ENCODE measurements around the gene PACSIN3.

- TF ChIP-seq, protein P1, sequence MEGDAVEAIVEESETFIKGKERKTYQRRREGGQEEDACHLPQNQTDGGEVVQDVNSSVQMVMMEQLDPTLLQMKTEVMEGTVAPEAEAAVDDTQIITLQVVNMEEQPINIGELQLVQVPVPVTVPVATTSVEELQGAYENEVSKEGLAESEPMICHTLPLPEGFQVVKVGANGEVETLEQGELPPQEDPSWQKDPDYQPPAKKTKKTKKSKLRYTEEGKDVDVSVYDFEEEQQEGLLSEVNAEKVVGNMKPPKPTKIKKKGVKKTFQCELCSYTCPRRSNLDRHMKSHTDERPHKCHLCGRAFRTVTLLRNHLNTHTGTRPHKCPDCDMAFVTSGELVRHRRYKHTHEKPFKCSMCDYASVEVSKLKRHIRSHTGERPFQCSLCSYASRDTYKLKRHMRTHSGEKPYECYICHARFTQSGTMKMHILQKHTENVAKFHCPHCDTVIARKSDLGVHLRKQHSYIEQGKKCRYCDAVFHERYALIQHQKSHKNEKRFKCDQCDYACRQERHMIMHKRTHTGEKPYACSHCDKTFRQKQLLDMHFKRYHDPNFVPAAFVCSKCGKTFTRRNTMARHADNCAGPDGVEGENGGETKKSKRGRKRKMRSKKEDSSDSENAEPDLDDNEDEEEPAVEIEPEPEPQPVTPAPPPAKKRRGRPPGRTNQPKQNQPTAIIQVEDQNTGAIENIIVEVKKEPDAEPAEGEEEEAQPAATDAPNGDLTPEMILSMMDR (IDR thresholded peaks at IDR 0.05; ENCODE audit: borderline replicate concordance, extremely low read depth, low read length, poor library complexity, severe bottlenecking): no peak
- no peak for TF ChIP-seq EZH2 (IDR thresholded peaks at IDR 0.05; ENCODE audit: borderline replicate concordance, low read depth, low read length, severe bottlenecking)
Observed at GRCh38 chr11:47212938-47213337, 26.7 kb upstream of the PACSIN3 start.

Measured in DND-41 (cell line).